Gastrocnemius medialis (tissue), 4 donors: ENCODE data around the gene TMEM72.

Experiments used
- CTCF ChIP-seq, 5 experiments: fragments of 450-650 bp in 3 of 5; fragments of 200-600 bp in 2 of 5; sonication (generic) in 2 of 5; IDR thresholded peaks in 4 of 5; conservative IDR thresholded peaks in 1 of 5; 1 replicate in 4 of 5; 2 replicates in 1 of 5; pipeline ENCODE4 v1.5.1; 2016 to 2019; ENCODE audit warnings: antibody characterized with exemption in 5 of 5, mild to moderate bottlenecking in 3 of 5, moderate library complexity in 3 of 5
- POLR2A ChIP-seq, 2 donors: fragments of 450-650 bp; IDR thresholded peaks; one replicate each; pipeline ENCODE4 v1.6.1; 2017; ENCODE audit warnings: antibody characterized with exemption in 2 of 2, mild to moderate bottlenecking in 2 of 2, moderate library complexity in 2 of 2

- TF ChIP-seq CTCF (IDR thresholded peaks at IDR 0.05 in 4 of 5, conservative IDR thresholded peaks at IDR 0.05 in 1 of 5) (no peak), POLR2A (IDR thresholded peaks at IDR 0.05) (no peak)
Measured at GRCh38 chr10:44955413-44956070, 44.4 kb downstream of the TMEM72 start.
